NCI-H1436 treated with DMSO at 0.1 percent for 48 hours (cell line): Measurements from ENCODE around the gene ARL17B.
"Not testable (repeated sequence)": the region's sequence is repeated elsewhere in the genome, so short reads cannot be mapped to it uniquely, and the experiment has no call there.

Source experiments
- DNase-seq: peaks from one replicate; lab custom pipeline; 2025; lab: John Stamatoyannopoulos, UW

Gene ARL17B

GRCh38 chr17:46244949-46245768 lies 116.4 kb downstream of the ARL17B start:
- DNase-seq: not testable (repeated sequence)

GRCh38 chr17:46244339-46244913 lies 117.1 kb downstream of the ARL17B start:
- not testable (repeated sequence) for DNase-seq

GRCh38 chr17:46243928-46244327 lies 117.6 kb downstream of the ARL17B start:
- DNase-seq: not testable (repeated sequence)

DNA sequence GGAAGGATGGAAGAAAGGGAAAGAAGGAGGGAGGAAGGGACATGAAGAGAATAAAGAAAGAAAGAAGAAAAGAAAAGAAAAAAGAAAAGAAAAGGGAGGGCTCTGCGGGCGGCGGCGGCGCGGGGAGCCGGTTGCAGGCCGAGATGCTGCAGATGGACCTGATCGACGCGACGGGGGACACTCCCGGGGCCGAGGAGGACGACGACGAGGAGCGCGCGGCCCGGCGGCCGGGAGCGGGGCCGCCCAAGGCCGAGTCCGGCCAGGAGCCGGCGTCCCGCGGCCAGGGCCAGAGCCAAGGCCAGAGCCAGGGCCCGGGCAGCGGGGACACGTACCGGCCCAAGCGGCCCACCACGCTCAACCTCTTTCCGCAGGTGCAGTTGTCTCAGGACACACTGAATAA lies 118.1 kb downstream of the ARL17B start:
- DNase-seq: not testable (repeated sequence)

DNA sequence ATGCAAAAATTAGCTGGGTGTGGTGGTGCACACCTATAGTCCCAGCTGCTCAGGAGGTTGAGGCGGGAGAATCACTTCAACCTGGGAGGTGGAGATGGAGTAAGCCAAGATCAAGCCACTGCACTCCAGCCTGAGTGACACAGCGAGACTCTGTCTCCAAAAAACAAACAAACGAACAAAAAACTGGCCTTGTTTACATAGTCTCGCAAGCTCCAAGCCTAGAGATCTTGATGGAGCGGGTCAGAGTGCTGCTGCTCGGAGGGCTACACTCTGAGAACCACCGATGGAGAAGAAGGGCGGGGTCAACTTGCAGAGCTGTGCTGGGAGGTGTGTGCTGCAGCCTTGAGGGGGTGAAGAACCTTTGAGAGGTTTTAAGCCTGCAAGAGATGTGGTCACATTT lies 130.2 kb downstream of the ARL17B start:
- not testable (repeated sequence) for DNase-seq

GRCh38 chr17:46225274-46225794 lies 136.2 kb downstream of the ARL17B start:
- peak; percentile 78 for DNase-seq

DNA sequence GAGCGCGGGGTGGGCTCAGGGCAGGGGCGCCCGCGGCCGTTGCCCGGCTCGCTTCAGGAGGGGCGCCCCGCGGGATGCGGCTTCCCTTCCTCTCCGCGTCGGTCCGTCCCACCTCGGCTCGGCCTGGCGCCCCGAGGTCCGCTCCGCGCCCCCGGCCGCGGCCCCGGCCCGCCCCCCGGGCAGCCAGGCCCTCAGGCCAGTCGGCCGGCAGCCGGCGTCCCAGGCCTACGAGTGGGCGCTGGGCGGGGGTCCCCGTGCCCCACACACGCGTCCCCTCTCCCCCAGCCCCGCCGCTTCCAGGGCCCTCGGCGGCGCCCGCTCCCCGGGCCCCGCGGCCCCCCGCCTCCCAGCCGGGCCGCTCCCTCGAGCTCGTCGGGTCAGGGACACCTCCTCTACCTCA lies 136.7 kb downstream of the ARL17B start:
- not testable (repeated sequence) for DNase-seq
